K562 (cell line): ENCODE measurements around the gene ERBB4. TPM values are rescaled to one million over a fixed set of nuclear protein-coding genes. Genes with fewer than 3 reads are reported as not detected.

Experiments
- ATAC-seq: fragments of 200-7000 bp; cut with Tn5 transposase; 3 replicates; pipeline ENCODE4 v1.9.1; 2020; ENCODE audit warnings: moderate library complexity
- BruUV-seq: library from RNA; stranded (reverse); fragments of 400-500 nt; replicated peaks from 2 replicates; lab custom pipeline; 2021; lab: Mats Ljungman, UMichigan
- CTCF ChIA-PET: fragments of 300-600 bp; formaldehyde crosslinking; extraction: SDS; loops from one replicate; lab custom pipeline; 2021; ENCODE audit warnings: low intra/inter-chr PET ratio; lab: Yijun Ruan, JAX
- POLR2A ChIA-PET: fragments of 300-600, 350-650 bp; sonication (Branson Sonifier 250); formaldehyde crosslinking; extraction: SDS; loops from one replicate; lab custom pipeline; 2021; ENCODE audit warnings: antibody characterized with exemption, inconsistent platforms; lab: Yijun Ruan, JAX
- DNase-seq, 4 experiments: peaks; one replicate each; pipeline versions ENCODE4 v3.0.0 to v3.0.0-alpha.2; 2011 to 2018; ENCODE audit warnings: low spot score in 3 of 4, mixed read lengths in 3 of 4; ENCODE audit errors: extremely low read depth in 1 of 4
- FAIRE-seq: peaks from 2 replicates; lab custom pipeline; 2011; peaks lifted over from hg19 to GRCh38; lab: Jason Lieb, UNC
- H2AFZ ChIP-seq: 2 replicates; pipeline ENCODE4 v1.6.0; 2011; ENCODE audit warnings: low read depth, low read length, control low read depth, inconsistent platforms
- H3K27ac ChIP-seq: fragments of 200-600 bp; 3 replicates; pipeline ENCODE4 v1.8.0; 2011; ENCODE audit warnings: low read depth, mild to moderate bottlenecking, control low read depth, inconsistent platforms, low read length, moderate library complexity, mixed read lengths; ENCODE audit errors: extremely low read depth
- H3K27me3 ChIP-seq, 2 experiments: fragments of 300-600 bp in 1 of 2; 2 replicates in 1 of 2; 3 replicates in 1 of 2; pipeline versions ENCODE4 v1.6.0 to v1.8.0; 2011; ENCODE audit warnings: inconsistent platforms in 2 of 2, low read length in 2 of 2, mild to moderate bottlenecking in 1 of 2, mixed read lengths in 1 of 2, moderate library complexity in 1 of 2; ENCODE audit not compliant: control insufficient read depth in 2 of 2, insufficient read depth in 2 of 2
- H3K36me3 ChIP-seq: fragments of 300-600 bp; 3 replicates; pipeline ENCODE4 v1.8.0; 2011; ENCODE audit warnings: mild to moderate bottlenecking, low read length, inconsistent platforms; ENCODE audit not compliant: control insufficient read depth, insufficient read depth
- H3K4me1 ChIP-seq, 2 experiments: fragments of 200-600 bp in 1 of 2; replicated peaks in 1 of 2; 2 replicates in 1 of 2; 3 replicates in 1 of 2; pipeline versions ENCODE4 v1.5.1 to v1.8.0; 2011; ENCODE audit warnings: inconsistent platforms in 2 of 2, low read length in 2 of 2, mild to moderate bottlenecking in 1 of 2, mixed read lengths in 1 of 2, moderate library complexity in 1 of 2; ENCODE audit not compliant: control insufficient read depth in 2 of 2, insufficient read depth in 2 of 2
- H3K4me2 ChIP-seq: 2 replicates; pipeline ENCODE4 v1.6.1; 2011; ENCODE audit warnings: low read length, control low read depth, inconsistent platforms, mixed read lengths; ENCODE audit not compliant: insufficient read depth
- H3K4me3 ChIP-seq: fragments of 200-600 bp; sonication (generic), shearing (Covaris generic); 2 replicates; pipeline ENCODE4 v1.5.1; 2016; ENCODE audit warnings: control low read depth, inconsistent platforms
- H3K79me2 ChIP-seq: fragments of 200-600 bp; 3 replicates; pipeline ENCODE4 v1.8.0; 2011; ENCODE audit warnings: low read length, inconsistent platforms; ENCODE audit not compliant: control insufficient read depth, insufficient read depth
- H3K9ac ChIP-seq, 2 experiments: 2 replicates each; pipeline versions ENCODE4 v1.6.0 to v1.6.1; 2011; ENCODE audit warnings: low read depth in 2 of 2, low read length in 2 of 2, control low read depth in 1 of 2, inconsistent platforms in 1 of 2, mild to moderate bottlenecking in 1 of 2, mixed read lengths in 1 of 2; ENCODE audit not compliant: insufficient read depth in 1 of 2
- H3K9me1 ChIP-seq: one replicate; pipeline ENCODE4 v1.6.0; 2011; ENCODE audit warnings: inconsistent platforms, mild to moderate bottlenecking, low read length, moderate library complexity; ENCODE audit not compliant: control insufficient read depth, insufficient read depth
- H3K9me3 ChIP-seq: replicated peaks from 2 replicates; pipeline ENCODE4 v1.5.1; 2011; ENCODE audit warnings: low read depth, low read length, inconsistent platforms; ENCODE audit not compliant: control insufficient read depth, insufficient read depth
- H4K20me1 ChIP-seq: replicated peaks from 2 replicates; pipeline ENCODE4 v1.6.1; 2011; ENCODE audit warnings: low read length, inconsistent platforms, mixed read lengths; ENCODE audit not compliant: control insufficient read depth, insufficient read depth
- CBX1 ChIP-seq: sonication (generic); IDR thresholded peaks from 2 replicates; pipeline ENCODE4 v1.6.1; 2016; ENCODE audit warnings: antibody characterized with exemption, low read depth, mild to moderate bottlenecking
- ESRRA ChIP-seq: fragments of 450-650 bp; IDR thresholded peaks from 2 replicates; pipeline ENCODE4 v1.6.1; 2014; ENCODE audit warnings: low read depth, mild to moderate bottlenecking, moderate library complexity, borderline replicate concordance
- ETS2 ChIP-seq: IDR thresholded peaks from 2 replicates; pipeline ENCODE4 v1.6.1; 2016; ENCODE audit warnings: borderline replicate concordance, missing genetic modification characterization, mild to moderate bottlenecking, moderate library complexity, missing compliant biosample characterization; ENCODE audit not compliant: poor library complexity, severe bottlenecking
- FOXK1 ChIP-seq: sonication (generic); formaldehyde crosslinking; IDR thresholded peaks from 2 replicates; pipeline ENCODE4 v1.8.0; 2022; ENCODE audit warnings: missing genetic modification reagents, mild to moderate bottlenecking, borderline replicate concordance
- HDAC8 ChIP-seq: fragments of 450-650 bp; IDR thresholded peaks from 2 replicates; pipeline ENCODE4 v1.6.1; 2016; ENCODE audit warnings: mild to moderate bottlenecking, missing genetic modification characterization, moderate library complexity, missing compliant biosample characterization
- MEIS2 ChIP-seq: fragments of 450-650 bp; IDR thresholded peaks from 2 replicates; pipeline ENCODE4 v1.6.1; 2014; ENCODE audit warnings: mild to moderate bottlenecking; ENCODE audit not compliant: partially characterized antibody
- TFAM ChIP-seq: fragments of 250-450 bp; sonication (Bioruptor Pico); conservative IDR thresholded peaks from 2 replicates; pipeline ENCODE4 v1.5.0; 2021; ENCODE audit warnings: mild to moderate bottlenecking, moderate library complexity
- USF2 ChIP-seq: sonication (generic); formaldehyde crosslinking; IDR thresholded peaks from 2 replicates; pipeline ENCODE4 v1.5.0; 2020; ENCODE audit warnings: missing genetic modification reagents
- XRCC4 ChIP-seq: IDR thresholded peaks from one replicate; pipeline ENCODE4 v1.6.1; 2011; ENCODE audit not compliant: insufficient read depth, insufficient read length; ENCODE audit errors: extremely low read depth
- ZNF239 ChIP-seq: fragments of 250-450 bp; sonication (Bioruptor Pico); IDR thresholded peaks from 2 replicates; pipeline ENCODE4 v1.4.0; 2020; ENCODE audit warnings: mild to moderate bottlenecking
- ZNF311 ChIP-seq: fragments of 250-450 bp; sonication (Bioruptor Pico); IDR thresholded peaks from 2 replicates; pipeline ENCODE4 v1.4.0; 2020; ENCODE audit warnings: mild to moderate bottlenecking, moderate library complexity
- ZNF699 ChIP-seq: fragments of 250-450 bp; sonication (Bioruptor Pico); IDR thresholded peaks from 2 replicates; pipeline ENCODE4 v1.8.0; 2021; ENCODE audit warnings: mild to moderate bottlenecking, moderate library complexity; ENCODE audit not compliant: insufficient replicate concordance
- ZNF764 ChIP-seq: fragments of 250-450 bp; sonication (Bioruptor Pico); IDR thresholded peaks from 2 replicates; pipeline ENCODE4 v1.4.0; 2020; ENCODE audit warnings: low read depth, mild to moderate bottlenecking, moderate library complexity
- ZNF766 ChIP-seq: fragments of 200-800 bp; sonication (Bioruptor generic); conservative IDR thresholded peaks from 2 replicates; pipeline ENCODE4 v1.6.1; 2016; ENCODE audit warnings: missing genetic modification characterization, missing compliant biosample characterization
- ZZZ3 ChIP-seq: fragments of 450-650 bp; IDR thresholded peaks from 2 replicates; pipeline ENCODE4 v1.6.1; 2016; ENCODE audit warnings: antibody characterized with exemption, mild to moderate bottlenecking, moderate library complexity
- WGBS: fragments of 100-300 bp; shearing (Covaris generic); methylation state at CpG from one replicate; pipeline ENCODE4 v1.1.6; 2016; ENCODE audit warnings: low coverage, mixed read lengths; ENCODE audit not compliant: insufficient coverage; ENCODE audit errors: missing lambda C conversion rate; 5-methylcytosine and 5-hydroxymethylcytosine counted together
- in situ Hi-C: fragments of 300-500 bp; cut with MboI; formaldehyde crosslinking; loops from 4 replicates; pipeline ENCODE4 v1.15.0; 2018; ENCODE audit warnings: inconsistent platforms, mixed read lengths
- intact Hi-C: fragments of 100-400 bp; cut with micrococcal nuclease; formaldehyde crosslinking; loops from 2 replicates; pipeline ENCODE4 v1.14.2; 2022
- polyA plus RNA-seq, 8 experiments: library from polyadenylated mRNA; depleted of rRNA in 4 of 8; stranded (reverse) in 5 of 8; unstranded in 3 of 8; fragments of >200 nt; fragmentation: Nextera tagmentation in 2 of 8; fragmentation: Illumina TruSeq in 1 of 8; extraction: Ambion mirVana in 2 of 8; extraction: Trizol in 1 of 8; gene quantifications; 2 replicates each; pipeline versions ENCODE4 v1.2.1 to v1.2.3, GENCODE V29; 2011 to 2014; ENCODE audit warnings: inconsistent platforms in 1 of 8, missing spikeins in 1 of 8
- total RNA-seq, 7 experiments: library from RNA; depleted of rRNA in 6 of 7; stranded (reverse); fragments of >200 nt in 6 of 7; fragmentation: Illumina TruSeq in 2 of 7; extraction: Trizol in 2 of 7; gene quantifications; 2 replicates each; pipeline versions ENCODE4 v1.2.1 to v1.2.3, GENCODE V29; 2011 to 2021; ENCODE audit warnings: low replicate concordance in 1 of 7
- TF ChIP-seq, protein P1 (sequence below): fragments of 450-650 bp; IDR thresholded peaks from 2 replicates; pipeline ENCODE4 v1.7.1; 2018; ENCODE audit warnings: mild to moderate bottlenecking, low read depth; ENCODE audit not compliant: partially characterized antibody

ERBB4 gene
- total and polyA plus RNA-seq, 9 of the 15 experiments (the other 6 are each of a cell fraction or from before 2014, with no cell fraction given): not detected

GRCh38 chr2:212181646-212182045 lies 357.0 kb downstream of the ERBB4 start:
- in situ Hi-C loops: no loop called here
- DNase-seq (no peak), FAIRE-seq (no peak)

More at GRCh38 chr2:212181646-212182045, 357.0 kb downstream of the ERBB4 start:
- H3K36me3 ChIP-seq: no peaks in the 10 kb centered on the region
- no peaks in the 10 kb centered on the region for H3K27me3 ChIP-seq
- ATAC-seq: no peak
- no peaks in the 10 kb centered on the region for H3K79me2 ChIP-seq
- no peaks in the 10 kb centered on the region for H4K20me1 ChIP-seq
- H2AFZ ChIP-seq: no peak overlapping the region
- H3K27ac ChIP-seq: no peak overlapping the region
- H3K4me1 ChIP-seq: no peaks in the 10 kb centered on the region
- no peak overlapping the region for H3K4me2 ChIP-seq
- 0% methylated on average over 1 of the region's 1 CpG for WGBS
- no peaks in the 10 kb centered on the region for H3K9me3 ChIP-seq
- ChIA-PET POLR2A (no interaction called here), CTCF (no interaction called here)
- TF ChIP-seq ETS2 (tag): no peak
- no peak for TF ChIP-seq CBX1
- no peak for TF ChIP-seq HDAC8 (tag)
- no peak for TF ChIP-seq ZNF764
- TF ChIP-seq ZNF699 (CRISPR knock-in tag): no peak
- TF ChIP-seq MEIS2: no peak
- TF ChIP-seq ZNF239 (CRISPR knock-in tag): no peak
- TF ChIP-seq ESRRA: no peak
- TF ChIP-seq XRCC4: no peak
- no peak for TF ChIP-seq ZNF766 (CRISPR knock-in tag)
- no peak for TF ChIP-seq TFAM
- TF ChIP-seq, protein P1, sequence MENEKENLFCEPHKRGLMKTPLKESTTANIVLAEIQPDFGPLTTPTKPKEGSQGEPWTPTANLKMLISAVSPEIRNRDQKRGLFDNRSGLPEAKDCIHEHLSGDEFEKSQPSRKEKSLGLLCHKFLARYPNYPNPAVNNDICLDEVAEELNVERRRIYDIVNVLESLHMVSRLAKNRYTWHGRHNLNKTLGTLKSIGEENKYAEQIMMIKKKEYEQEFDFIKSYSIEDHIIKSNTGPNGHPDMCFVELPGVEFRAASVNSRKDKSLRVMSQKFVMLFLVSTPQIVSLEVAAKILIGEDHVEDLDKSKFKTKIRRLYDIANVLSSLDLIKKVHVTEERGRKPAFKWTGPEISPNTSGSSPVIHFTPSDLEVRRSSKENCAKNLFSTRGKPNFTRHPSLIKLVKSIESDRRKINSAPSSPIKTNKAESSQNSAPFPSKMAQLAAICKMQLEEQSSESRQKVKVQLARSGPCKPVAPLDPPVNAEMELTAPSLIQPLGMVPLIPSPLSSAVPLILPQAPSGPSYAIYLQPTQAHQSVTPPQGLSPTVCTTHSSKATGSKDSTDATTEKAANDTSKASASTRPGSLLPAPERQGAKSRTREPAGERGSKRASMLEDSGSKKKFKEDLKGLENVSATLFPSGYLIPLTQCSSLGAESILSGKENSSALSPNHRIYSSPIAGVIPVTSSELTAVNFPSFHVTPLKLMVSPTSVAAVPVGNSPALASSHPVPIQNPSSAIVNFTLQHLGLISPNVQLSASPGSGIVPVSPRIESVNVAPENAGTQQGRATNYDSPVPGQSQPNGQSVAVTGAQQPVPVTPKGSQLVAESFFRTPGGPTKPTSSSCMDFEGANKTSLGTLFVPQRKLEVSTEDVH: no peak
- TF ChIP-seq USF2 (CRISPR knock-in tag): no peak
- no peak for TF ChIP-seq ZNF311 (CRISPR knock-in tag)
- no peak for TF ChIP-seq FOXK1 (CRISPR knock-in tag)
- no peak for TF ChIP-seq ZZZ3
- no TSS peak for BruUV-seq
- no peak overlapping the region for H3K4me3 ChIP-seq
- H3K9me1 ChIP-seq: no peaks in the 10 kb centered on the region
- intact Hi-C loops: no loop called here
- H3K9ac ChIP-seq: no peak overlapping the region
